ENCODE measurements around the gene HNRNPA3.
"Not testable (repeated sequence)": the region's sequence is repeated elsewhere in the genome, so short reads cannot be mapped to it uniquely, and the experiment has no call there.

HNRNPA3 gene

DNA sequence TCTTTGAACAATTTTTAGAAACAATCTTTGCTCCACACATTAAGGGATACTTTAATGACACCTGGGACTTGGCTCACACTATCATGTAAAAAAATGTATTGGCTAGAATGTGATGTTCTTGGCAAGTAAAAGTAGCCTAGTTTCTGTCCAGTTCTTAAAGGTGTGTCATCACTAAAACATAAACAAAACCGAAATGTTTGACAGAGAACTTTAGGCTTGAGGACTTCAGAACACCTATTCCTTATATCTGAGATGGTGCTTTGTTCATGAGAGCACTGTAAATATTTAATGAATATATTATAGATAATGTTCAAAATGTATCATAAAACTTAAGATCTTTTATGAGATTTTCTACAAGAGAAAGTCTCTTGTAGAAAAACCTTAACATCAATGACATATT lies 19.8 kb upstream of the HNRNPA3 start:
- H3K4me1 ChIP-seq (ENCODE audit: insufficient read depth, low read length): no peaks in the 10 kb centered on the region
- H3K4me2 ChIP-seq (ENCODE audit: insufficient read depth, low read length): no peak overlapping the region
- no peak overlapping the region for H3K4me3 ChIP-seq (ENCODE audit: low read depth in 1 of 2, low read length in 2 of 2)
- H3K9me3 ChIP-seq (ENCODE audit: insufficient read depth, low read length, severe bottlenecking): no peaks in the 10 kb centered on the region
- no peaks in the 10 kb centered on the region for H3K36me3 ChIP-seq (ENCODE audit: insufficient read depth, low read length)
- TF ChIP-seq, protein P1, sequence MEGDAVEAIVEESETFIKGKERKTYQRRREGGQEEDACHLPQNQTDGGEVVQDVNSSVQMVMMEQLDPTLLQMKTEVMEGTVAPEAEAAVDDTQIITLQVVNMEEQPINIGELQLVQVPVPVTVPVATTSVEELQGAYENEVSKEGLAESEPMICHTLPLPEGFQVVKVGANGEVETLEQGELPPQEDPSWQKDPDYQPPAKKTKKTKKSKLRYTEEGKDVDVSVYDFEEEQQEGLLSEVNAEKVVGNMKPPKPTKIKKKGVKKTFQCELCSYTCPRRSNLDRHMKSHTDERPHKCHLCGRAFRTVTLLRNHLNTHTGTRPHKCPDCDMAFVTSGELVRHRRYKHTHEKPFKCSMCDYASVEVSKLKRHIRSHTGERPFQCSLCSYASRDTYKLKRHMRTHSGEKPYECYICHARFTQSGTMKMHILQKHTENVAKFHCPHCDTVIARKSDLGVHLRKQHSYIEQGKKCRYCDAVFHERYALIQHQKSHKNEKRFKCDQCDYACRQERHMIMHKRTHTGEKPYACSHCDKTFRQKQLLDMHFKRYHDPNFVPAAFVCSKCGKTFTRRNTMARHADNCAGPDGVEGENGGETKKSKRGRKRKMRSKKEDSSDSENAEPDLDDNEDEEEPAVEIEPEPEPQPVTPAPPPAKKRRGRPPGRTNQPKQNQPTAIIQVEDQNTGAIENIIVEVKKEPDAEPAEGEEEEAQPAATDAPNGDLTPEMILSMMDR (IDR thresholded peaks at IDR 0.05; ENCODE audit: borderline replicate concordance, extremely low read depth, low read length, poor library complexity, severe bottlenecking): no peak
- no peak for TF ChIP-seq EZH2 (IDR thresholded peaks at IDR 0.05; ENCODE audit: borderline replicate concordance, low read depth, low read length, severe bottlenecking)
- no peaks in the 10 kb centered on the region for H3K79me2 ChIP-seq (ENCODE audit: insufficient read depth, low read length)
- no peak overlapping the region for H3K27ac ChIP-seq (ENCODE audit: low read length)
- no peak for ATAC-seq (ENCODE audit: insufficient read depth, low read depth)
- H3K9ac ChIP-seq (ENCODE audit: low read depth, low read length): no peak overlapping the region
- no peak overlapping the region for H2AFZ ChIP-seq (ENCODE audit: low read depth, low read length)
- DNase-seq: no peak
- no peaks in the 10 kb centered on the region for H4K20me1 ChIP-seq (ENCODE audit: insufficient read depth, low read length)
- H3K27me3 ChIP-seq (ENCODE audit: insufficient read depth, low read length, poor library complexity): no peaks in the 10 kb centered on the region

DNA sequence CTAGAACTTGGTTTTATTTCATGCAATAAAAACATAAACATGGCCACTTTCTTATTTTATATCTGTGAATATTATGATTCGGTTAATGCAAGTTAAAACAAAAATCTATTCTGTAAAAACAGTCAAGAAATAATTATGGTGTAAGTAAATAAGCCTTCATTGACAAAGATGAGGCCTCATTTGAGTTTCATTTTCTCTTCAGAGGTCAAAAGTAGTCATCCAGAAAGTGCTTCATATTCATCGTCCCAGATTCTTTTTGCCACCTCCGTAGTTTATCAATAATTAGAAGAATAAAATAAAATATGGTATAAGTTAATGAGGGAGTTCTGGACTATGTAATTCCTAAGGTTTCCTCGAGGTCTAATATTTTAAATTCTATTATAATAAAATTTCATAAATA lies 19.4 kb upstream of the HNRNPA3 start:
- Histone ChIP-seq H3K36me3 (ENCODE audit: insufficient read depth, low read length) (no peaks in the 10 kb centered on the region), H3K27ac (ENCODE audit: low read length) (no peak overlapping the region), H3K79me2 (ENCODE audit: insufficient read depth, low read length) (no peaks in the 10 kb centered on the region), H3K9me3 (ENCODE audit: insufficient read depth, low read length, severe bottlenecking) (no peaks in the 10 kb centered on the region), H4K20me1 (ENCODE audit: insufficient read depth, low read length) (no peaks in the 10 kb centered on the region), H2AFZ (ENCODE audit: low read depth, low read length) (no peak overlapping the region), H3K4me3 (ENCODE audit: low read depth in 1 of 2, low read length in 2 of 2) (no peak overlapping the region), H3K9ac (ENCODE audit: low read depth, low read length) (no peak overlapping the region), H3K27me3 (ENCODE audit: insufficient read depth, low read length, poor library complexity) (no peaks in the 10 kb centered on the region), H3K4me1 (ENCODE audit: insufficient read depth, low read length) (no peaks in the 10 kb centered on the region), H3K4me2 (ENCODE audit: insufficient read depth, low read length) (no peak overlapping the region)
- ATAC-seq (ENCODE audit: insufficient read depth, low read depth) (no peak), DNase-seq (no peak)
- no peak for TF ChIP-seq EZH2 (IDR thresholded peaks at IDR 0.05; ENCODE audit: borderline replicate concordance, low read depth, low read length, severe bottlenecking)
- TF ChIP-seq, protein P1 (IDR thresholded peaks at IDR 0.05; ENCODE audit: borderline replicate concordance, extremely low read depth, low read length, poor library complexity, severe bottlenecking): no peak

DNA sequence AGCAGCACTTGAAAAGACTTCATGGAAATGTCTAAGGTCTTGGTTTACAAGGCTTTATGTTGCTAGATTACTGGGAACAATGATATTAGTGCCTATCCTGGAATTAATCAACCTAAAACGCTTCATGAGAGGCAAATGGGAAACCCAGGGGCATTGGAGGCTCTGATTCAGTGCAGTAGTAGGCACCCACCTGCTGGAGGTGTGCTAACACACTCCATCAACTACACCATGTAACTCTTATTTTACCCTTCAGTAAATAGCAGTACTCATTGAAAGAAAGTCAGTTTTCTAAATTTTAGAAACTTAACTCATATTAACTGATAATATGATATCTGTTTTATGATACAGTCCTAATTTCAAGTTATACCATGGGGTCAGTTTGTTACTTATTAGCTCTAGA lies 17.4 kb upstream of the HNRNPA3 start:
- Histone ChIP-seq H3K4me1 (ENCODE audit: insufficient read depth, low read length) (no peaks in the 10 kb centered on the region), H3K27ac (ENCODE audit: low read length) (no peak overlapping the region), H2AFZ (ENCODE audit: low read depth, low read length) (no peak overlapping the region), H3K79me2 (ENCODE audit: insufficient read depth, low read length) (no peaks in the 10 kb centered on the region), H4K20me1 (ENCODE audit: insufficient read depth, low read length) (no peaks in the 10 kb centered on the region), H3K4me2 (ENCODE audit: insufficient read depth, low read length) (no peak overlapping the region), H3K27me3 (ENCODE audit: insufficient read depth, low read length, poor library complexity) (no peaks in the 10 kb centered on the region), H3K36me3 (ENCODE audit: insufficient read depth, low read length) (no peaks in the 10 kb centered on the region), H3K9me3 (ENCODE audit: insufficient read depth, low read length, severe bottlenecking) (no peaks in the 10 kb centered on the region), H3K9ac (ENCODE audit: low read depth, low read length) (no peak overlapping the region), H3K4me3 (ENCODE audit: low read depth in 1 of 2, low read length in 2 of 2) (no peak overlapping the region)
- DNase-seq: no peak
- ATAC-seq (ENCODE audit: insufficient read depth, low read depth): no peak
- TF ChIP-seq EZH2 (IDR thresholded peaks at IDR 0.05; ENCODE audit: borderline replicate concordance, low read depth, low read length, severe bottlenecking): no peak
- TF ChIP-seq, protein P1 (IDR thresholded peaks at IDR 0.05; ENCODE audit: borderline replicate concordance, extremely low read depth, low read length, poor library complexity, severe bottlenecking): no peak

DNA sequence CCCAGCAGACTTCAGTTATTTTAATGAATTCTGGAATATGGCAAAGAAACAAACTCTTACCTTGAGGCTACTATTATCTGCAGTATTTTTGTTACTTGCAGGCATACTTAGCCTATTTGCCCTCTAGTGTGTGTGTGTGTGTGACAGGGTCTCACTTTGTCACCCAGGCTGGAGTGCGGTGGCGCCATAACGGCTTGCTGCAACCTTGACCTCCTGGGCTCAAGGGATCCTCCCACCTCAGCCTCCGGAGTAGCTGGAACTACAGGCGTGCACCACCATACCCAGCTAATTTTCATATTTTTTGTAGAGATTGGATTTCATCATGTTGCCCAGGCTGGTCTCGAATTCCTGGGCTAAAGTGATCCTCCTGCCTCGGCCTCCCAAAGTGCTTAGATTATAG lies 12.2 kb upstream of the HNRNPA3 start:
- not testable (repeated sequence) for DNase-seq; ATAC-seq (ENCODE audit: insufficient read depth, low read depth); H2AFZ ChIP-seq (ENCODE audit: low read depth, low read length)

More for the DNA sequence above, 12.2 kb upstream of the HNRNPA3 start:
- not testable (repeated sequence) for H3K27me3 ChIP-seq (ENCODE audit: insufficient read depth, low read length, poor library complexity); H3K36me3 ChIP-seq (ENCODE audit: insufficient read depth, low read length); H3K4me3 ChIP-seq (ENCODE audit: low read depth in 1 of 2, low read length in 2 of 2); H3K79me2 ChIP-seq (ENCODE audit: insufficient read depth, low read length); H3K9me3 ChIP-seq (ENCODE audit: insufficient read depth, low read length, severe bottlenecking); H3K9ac ChIP-seq (ENCODE audit: low read depth, low read length); H3K4me1 ChIP-seq (ENCODE audit: insufficient read depth, low read length); H3K4me2 ChIP-seq (ENCODE audit: insufficient read depth, low read length); H3K27ac ChIP-seq (ENCODE audit: low read length); H4K20me1 ChIP-seq (ENCODE audit: insufficient read depth, low read length)

Measured in DND-41 (cell line).